Activated CD4-positive, alpha-beta T cell treated with anti-CD3 and anti-CD28 coated beads, Interleukin-2, Interleukin-6, amounts not matched to agents 100 ng/mL and 50 ng/mL, durations not matched to agents 16 hours and 8 hours (primary cell): ENCODE data around the gene SF1.

Experiments used
- DNase-seq: peaks from one replicate; pipeline ENCODE4 v3.0.0-alpha.2; 2020

The SF1 gene

DNA sequence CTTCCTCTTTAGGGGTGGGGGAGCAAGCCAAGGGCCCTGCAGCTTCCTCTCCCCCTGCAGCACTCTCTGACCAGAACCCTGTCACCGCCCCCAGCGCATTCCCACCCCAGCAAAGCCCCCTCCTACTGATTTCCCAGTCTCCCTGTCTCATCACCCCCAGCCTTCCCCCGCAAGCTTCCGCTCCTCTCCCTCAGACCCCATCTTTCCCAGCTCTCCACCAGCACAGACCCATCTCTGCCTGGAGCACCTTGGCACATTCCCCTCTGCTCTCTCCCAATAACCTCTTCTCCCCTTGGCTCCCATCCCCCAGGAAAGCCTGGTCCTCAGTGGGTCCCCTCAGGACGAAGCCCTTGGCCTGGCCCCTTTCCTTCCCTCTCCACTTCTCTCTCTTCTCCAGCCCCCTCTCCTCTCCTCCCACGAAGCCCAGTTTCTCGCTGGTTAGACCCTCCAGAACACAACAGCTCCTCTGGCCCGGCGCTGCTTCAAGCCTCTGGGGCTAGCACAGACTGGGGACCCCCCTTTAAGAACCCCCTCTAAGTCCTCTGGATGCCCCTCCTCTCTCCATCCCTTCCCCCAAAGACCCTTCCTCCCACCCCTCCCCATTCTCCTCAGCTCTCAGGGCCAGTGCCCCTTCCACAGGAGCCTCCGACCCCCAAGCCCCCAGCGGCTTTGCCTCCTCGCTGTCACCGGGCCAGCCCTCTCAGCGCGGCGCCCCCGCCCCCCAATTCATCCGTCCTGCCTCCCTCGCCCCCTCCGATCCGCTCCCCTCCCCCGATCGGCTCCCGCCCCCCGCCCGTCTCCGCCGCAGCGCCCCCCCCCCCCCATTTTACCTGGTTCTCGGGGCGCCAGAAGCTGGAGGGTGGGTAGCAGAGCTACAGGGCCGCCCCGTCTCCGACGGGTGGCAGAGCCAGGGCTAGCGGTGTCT lies 55.9 kb downstream of the SF1 start:
- DNase-seq: no peak

DNA sequence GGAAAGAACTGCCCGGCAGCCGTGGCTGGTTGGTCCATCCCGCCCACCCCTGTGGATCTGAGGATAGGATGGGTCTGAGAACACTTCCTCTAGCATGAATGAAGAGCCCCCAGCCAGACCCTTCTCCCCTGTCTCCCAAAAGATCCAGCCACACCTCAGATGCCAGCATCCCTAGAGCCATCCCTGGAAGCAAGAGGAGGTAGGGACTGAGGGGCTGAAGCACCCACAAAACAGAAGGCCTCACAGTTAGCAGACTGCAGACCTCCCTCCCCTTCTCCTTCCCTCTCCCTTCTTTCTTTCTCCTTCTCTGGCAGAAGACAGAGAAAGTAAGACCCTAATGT lies 57.0 kb downstream of the SF1 start:
- DNase-seq: no peak

DNA sequence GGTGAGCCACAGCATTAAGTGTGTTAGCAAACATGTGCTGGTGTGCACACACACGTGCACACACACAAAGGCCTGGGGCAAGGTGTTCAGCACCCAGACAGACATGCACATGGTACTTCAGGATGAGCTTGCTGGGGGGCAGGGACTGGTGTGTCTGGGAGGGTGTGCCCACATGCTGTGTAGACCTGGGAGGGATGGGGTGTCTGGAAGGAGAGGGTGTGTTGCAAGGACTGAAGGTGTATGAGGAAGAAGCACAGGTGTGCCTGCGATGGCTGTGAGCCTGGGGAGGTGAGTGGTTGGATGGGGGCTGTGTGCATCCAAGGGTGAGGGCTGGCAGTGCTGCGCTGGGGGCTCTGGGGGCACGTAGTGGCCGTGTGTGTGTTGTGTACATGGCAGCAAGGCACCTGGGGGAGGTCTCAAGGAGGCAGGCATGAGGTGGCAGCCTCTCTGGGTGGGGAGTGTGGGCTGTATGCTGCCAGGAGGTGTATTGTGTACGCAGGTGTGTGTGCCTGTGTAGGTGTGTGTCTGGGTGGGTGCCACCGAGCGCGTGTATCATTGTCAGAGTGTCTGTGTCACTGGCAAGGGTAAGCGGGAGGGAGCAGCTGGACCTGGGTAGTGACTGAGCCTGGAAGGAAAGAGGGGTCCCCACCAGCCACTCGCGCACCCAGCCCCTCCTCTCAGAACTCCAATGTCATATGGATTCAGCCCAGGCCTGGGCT lies 57.5 kb downstream of the SF1 start:
- no peak for DNase-seq

DNA sequence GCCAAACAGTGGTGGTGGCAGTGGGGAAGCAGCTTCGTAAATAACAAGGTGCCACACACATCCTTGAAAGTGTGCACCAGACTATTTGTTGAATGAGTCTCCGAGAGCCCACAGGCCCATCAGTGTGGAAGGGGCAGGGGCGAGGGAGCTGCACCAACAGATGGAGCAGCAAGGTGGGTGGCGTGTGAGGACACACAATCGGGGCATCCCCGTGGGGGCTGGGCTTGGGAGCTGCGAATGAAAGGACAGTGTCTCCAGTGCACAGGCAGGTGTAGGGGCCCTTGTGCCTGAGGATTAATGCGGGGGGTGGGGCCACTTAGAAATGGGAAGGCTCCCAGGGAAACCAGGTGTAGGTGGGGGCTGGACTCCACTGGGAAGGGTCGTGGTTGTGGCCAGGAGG lies 58.2 kb downstream of the SF1 start:
- DNase-seq: no peak

DNA sequence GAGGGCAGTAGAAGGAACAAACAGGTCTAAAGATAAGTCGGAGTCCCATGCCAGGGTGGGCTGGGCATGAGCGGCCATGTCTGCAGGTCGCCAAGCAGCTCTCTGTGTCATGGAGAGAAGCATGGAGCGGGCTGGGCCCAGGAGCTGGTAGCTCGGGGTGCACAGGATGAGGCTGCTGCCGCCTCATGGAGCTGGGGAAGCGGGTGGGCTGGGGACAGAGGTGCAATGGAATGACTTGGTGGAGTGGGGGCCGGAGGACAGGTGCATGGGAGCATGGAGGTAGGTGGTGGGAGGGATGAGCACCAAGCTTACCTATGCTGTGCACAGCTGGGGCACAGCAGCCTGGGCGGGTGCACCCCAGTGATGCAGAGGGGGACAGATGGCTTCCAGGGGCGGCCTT lies 58.9 kb downstream of the SF1 start:
- DNase-seq: no peak

DNA sequence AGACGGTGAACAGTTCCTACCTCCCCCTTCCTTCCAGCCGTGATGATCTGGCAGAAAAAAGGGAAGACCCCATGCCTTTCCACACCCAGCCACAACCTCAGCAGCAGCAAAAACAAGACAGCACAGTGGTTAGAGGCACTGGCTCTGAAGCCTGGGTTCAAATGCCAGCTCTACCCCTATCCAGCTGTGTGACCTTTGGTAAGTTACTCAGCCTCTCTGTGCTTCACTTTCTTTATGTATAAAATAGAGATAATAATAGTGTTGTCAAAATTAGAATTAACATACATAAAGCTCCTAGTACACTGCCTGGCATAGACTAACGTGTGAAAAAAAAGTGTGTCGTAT lies 59.6 kb downstream of the SF1 start:
- no peak for DNase-seq

DNA sequence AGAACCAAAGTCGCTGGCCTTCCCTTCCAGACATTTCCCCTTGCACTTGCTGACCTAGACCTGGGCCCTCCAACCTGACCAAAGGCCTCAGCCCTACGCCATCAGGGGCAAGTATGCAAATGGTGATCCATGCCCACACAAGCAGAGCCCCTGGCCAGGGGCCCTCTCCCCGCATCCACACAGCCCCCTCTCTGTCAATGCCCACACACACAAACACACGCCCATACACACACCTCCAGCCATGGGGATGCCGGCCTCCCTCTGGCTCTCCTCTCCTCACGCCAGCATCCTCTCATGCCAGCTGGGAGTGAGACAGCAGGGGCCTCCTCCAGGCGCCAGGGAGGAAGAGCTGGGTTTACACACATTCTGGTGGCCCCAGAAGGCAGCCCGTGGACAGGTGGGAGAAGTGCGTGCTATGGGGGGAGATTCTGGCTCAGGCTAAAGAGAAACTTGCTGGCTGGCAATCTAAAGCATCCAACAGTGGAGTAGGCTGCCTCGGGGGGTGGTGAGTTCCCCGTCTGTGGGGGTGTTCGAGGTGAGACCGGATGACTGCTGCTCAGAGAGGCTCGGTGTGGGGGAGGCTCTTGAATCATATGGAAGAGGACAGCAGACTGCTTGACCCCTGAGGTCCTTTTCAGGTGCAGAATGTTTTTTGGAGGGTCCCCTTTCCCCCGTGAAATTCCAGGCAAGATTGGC lies 60.1 kb downstream of the SF1 start:
- no peak for DNase-seq

DNA sequence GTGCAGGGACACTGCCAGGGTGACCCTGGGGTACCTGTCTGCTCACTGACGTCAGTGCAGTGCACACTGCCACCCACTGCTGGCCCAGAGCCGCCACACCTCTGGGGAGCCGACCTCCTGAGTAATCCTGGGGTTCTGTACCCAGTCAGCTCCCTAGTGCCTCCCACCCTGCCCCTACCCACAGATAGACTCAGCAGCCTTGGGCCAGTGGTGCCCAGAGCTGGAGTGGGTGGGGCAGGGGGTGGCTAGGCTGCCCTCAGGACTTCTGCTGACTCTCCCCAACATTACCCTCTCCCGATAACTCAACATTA lies 61.1 kb downstream of the SF1 start:
- no peak for DNase-seq

DNA sequence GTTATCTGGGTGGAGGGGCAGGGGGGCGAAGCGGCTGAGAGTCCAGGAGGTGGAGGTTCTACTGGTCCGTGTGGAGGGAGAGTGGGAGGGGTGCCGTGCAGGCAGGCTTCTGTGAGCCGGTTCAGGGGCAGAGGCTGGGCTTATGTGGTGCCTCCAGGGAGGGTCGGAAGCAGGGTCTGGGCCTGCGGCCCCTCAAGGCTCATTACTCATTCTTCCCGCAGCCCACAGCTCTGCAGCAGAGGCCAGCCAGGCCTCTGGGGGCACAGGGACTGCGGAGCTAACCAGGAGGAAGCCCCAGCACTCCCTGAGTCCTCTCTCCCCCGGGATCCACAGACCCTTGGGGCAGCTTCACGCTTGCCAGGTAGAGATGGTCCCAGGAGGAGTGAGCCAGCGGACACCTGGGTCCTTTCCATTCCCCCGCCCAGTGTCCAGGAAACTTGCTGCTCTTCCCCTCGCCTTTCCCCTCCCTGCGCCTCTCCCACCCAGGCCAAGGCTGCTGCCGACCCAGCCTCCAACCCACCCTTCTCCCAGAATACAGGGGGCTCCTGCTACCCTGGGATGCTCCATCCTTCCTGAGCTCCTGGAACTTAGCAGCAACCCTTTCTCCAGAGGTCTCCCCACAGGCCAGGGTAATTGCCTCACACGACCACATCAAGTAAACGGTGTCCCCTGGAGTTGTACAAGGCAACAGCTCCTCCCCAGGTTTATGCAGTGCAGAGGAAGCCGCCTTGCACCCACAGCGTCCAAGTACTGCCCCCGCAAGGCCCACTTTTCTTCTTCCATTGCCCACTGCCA lies 61.7 kb downstream of the SF1 start:
- no peak for DNase-seq

DNA sequence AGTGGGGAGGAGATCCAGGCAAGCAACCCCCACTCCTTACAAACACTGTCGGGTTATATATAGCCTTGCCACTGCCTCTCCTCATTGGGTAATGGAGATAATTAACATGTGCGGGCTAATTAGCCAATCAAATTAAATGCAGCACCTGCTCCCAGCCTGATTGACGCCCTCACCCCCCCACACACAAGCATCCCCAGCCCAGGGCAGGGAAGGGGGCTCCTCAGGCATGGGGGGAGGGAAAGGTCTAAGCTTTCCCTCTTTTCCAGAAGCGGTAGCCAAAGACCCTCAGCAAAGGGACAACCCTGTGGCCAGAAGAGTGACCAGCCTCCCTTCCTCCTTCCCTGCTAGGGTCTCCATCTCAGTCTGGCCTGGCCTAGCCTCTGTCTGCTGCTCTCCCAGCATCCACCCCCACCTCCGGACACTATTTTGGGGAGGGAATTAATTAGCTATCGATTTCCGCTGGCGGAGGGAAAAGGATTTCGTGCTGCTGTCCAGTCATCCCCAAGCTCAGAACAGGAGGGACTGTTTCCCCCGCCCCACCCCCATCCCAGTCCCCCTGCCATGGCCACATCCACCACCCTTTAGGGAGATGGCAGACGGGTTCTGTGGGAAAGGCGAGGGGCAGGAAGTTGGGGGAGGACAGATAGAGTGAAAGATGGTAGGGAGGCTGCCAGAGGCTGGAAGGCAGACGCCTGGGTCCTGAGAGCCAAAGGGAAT lies 62.4 kb downstream of the SF1 start:
- no peak for DNase-seq

DNA sequence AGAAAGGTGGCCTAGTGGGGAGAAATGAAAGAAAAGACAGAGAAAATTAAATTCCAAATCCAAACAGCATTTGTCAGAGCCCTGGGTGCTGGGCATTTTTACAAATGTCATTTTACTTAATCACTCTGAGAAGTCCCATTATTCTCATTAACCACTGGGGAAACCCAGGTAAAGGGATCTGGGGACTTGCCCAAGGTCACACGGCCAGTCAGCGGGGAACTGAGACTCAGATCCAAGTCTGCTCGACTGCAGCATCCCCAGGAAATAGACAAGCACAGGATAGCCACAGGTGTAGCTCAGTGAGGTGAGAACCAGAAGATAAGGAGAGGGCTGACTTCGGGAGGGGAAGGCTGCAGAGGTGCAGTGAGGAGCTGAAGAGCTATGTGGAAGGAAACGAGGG lies 63.2 kb downstream of the SF1 start:
- DNase-seq: no peak

DNA sequence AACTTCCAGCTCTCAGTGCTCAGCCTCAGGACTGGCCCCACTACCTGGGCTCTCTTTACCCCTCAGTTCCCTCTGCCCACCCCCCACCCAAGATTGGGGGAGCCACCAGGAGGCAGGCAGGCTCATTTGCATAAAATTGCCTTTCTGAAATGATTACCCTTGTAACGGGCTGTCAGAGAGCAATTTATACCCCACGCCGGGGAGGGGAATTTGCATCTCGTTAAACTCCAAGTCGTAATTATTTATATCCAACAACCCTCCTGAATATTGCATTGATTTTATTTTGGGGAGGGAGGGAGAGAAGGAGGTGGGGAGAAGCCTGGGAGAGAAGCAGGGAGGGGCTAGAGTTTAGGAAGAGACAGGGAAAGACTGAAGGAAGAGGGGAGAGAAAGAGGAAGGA lies 63.7 kb downstream of the SF1 start:
- DNase-seq: no peak
